ENCODE data around the gene GEMIN5.
A peak's percentile ranks its signal among the peaks of the same experiment; 100 is the strongest.
"Not testable (repeated sequence)": the region's sequence is repeated elsewhere in the genome, so short reads cannot be mapped to it uniquely, and the experiment has no call there.

Gene GEMIN5

DNA sequence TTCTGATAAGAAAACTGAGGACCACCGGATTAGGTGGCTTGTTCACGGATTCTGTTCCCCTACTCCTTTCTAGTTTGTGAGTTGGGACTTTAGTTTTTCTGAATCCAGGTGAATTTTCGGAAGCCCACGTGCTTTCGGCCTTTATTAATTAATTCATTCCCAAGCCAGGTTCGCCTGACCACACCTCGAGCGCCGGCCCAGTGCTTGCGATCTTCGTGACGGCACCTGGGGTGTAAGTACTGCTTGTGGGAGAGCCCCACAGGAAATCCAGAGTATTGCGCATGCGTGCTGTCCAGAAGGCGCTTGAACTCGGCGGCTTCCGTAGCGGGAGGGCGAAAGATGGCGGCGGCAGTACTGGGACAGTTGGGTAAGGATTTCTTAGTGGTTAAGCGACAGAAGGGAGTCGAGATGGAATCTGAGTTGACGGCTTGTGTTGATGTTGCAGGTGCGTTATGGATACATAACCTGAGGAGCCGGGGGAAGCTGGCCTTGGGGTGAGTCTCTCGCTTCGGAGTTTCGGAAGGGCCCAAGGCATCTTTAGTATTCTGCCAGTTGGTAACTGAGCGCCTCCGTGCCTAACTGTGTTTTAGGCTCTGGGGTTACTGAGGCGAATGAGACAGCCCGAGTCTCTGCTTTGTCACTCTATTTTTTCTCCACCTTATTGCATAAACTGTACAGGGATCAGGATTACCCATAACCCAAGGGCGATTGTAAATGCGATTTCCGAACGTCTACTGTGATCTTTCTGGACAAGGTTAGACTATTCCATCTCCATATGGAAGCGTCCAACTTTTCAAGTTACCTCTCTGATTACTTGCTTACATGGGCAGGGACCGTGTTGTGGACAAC lies 3.0 kb upstream of the GEMIN5 start, which contains the start of gene MRPL22:
Gene MRPL22, plus strand, starts transcription at position 302 of the 849 bp plus-strand sequence. Its CDS starts 38 bp downstream, at position 340.
- peak; percentile 92 for DNase-seq (ENCODE audit: low read depth)

DNA sequence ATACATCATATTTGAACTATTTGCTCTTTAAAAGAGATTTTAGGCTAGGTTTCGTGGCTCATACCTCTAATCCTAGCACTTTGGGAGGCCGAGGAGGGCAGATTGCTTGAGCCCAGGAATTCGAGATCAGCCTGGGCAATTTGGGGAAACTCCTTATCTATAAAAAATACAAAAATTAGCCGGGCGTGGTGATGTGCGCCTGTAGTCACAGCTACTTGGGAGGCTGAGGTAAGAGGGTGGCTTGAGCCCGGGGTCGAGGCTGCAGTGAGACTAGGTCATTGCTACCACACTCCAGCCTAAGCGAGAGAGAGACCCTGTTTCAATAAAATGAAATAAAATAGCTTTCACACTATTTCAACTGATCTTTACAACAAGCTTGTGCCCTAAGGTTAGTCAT lies 2.4 kb upstream of the GEMIN5 start:
- no peak for DNase-seq (ENCODE audit: low read depth)

- DNase-seq (ENCODE audit: low read depth) = not testable (repeated sequence)
Observed at GRCh38 chr5:154939387-154939786, 1.4 kb upstream of the GEMIN5 start.

DNA sequence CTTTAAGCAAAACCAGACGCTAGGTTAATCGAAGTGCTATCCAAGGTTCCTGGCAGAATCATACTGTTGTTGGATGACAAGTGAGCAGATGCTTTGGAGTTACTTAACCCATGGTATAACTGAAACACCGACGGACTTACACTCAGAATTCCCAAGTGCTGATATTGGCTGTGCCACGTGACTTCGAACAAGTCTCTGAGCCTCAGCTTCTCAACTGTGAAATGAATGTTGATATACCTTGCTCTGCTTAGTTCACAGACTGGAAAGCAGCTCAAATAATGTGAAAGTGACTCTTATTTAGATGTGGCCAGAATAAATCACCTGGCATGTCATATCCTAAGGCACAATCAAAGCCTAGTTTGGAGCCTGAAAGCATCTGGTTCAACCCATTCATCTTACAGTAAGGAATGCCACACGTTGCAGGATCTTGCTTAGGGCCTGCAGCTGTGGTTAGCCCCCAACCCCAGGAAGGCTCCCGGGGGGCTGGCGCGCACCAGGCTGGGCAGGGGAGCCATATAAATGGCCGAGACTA lies 759 bp downstream of the GEMIN5 start:
- DNase-seq (ENCODE audit: low read depth) = no peak

- DNase-seq (ENCODE audit: low read depth) = no peak
Observed at GRCh38 chr5:154934881-154935280, 3.1 kb downstream of the GEMIN5 start.

DNA sequence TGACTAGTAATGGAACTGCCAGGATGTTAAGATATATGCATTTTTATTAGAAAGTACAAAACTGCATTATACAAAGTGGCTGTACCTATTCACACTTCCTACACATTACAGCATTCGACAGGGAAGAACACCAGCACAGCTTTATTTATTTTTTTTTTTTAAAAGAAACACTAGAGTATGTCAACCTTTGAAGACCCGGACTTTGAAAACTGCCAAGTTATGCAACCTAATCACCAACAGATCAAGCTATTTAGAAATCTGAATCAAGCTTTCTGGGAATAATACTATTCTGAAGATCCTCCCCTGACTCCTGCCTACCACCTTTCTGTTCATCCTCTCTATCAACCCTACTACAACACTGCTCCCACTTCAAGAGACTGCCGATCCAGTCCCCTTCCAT lies 4.5 kb downstream of the GEMIN5 start:
- no peak for DNase-seq (ENCODE audit: low read depth)

DNA sequence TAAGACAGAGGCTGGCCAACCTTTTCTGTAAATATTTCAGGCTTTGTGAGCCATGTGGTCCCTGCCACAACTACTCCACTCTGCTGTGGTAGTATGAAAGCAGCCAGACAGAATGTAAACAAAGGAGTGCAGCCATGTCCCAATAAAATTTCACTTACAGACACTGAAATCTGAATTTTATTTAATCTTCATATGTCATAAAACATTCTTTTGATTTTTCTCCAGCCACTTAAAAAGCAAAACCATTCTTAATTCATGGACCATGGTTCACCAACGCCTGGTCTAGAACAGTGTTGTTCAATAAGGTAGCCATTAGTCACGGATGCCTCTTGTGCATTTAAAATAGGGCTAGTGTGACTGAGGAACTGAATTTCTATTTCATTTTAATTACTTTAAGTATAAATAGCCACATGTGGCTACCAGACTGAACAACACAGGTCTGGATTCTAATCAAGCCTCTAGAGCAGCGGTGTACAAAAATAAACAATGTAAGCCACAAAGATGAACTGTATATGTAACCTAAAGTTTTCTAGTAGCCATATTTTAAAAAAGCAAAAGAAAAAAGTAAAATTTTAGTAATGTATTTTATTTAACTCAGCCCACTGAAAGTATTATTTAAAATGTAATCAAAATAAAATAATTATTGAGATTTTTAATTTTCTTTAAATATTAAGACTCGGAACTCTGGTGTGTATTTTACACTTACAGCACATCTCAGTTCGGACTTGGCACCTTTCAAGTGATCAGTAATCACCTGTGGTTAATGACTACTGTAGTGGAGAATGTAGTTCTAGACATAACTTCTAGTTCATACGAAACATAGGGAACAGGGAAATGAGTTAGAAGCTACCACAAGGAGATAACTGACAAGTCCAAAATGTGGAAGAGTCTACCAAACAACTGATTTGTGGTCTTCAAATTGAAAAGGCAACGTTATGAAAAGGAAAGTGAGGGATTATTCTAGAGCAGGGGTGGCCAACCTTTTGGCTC lies 14.3 kb downstream of the GEMIN5 start:
- DNase-seq (ENCODE audit: low read depth) = no peak

- no peak for DNase-seq (ENCODE audit: low read depth)
Observed at GRCh38 chr5:154917757-154918156, 20.3 kb downstream of the GEMIN5 start.

DNA sequence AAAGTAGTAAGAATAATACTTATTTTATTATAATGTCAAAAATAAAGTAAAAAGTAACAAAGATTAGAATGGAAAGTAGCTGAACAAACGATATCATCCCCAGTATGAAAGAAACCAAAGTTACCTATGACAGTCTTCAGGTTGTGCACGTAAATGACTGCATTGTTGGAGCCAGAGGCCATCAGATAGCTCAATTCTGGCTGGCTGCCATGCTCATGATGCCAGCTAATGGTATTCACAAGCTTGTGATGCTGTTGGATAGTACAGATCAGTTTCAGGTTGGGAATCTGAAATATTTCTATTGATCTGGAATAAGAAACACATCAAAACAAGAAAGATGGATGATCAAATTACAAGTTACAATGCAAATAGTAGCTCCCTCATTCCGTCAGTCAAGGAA lies 21.1 kb downstream of the GEMIN5 start:
- no peak for DNase-seq (ENCODE audit: low read depth)

DNA sequence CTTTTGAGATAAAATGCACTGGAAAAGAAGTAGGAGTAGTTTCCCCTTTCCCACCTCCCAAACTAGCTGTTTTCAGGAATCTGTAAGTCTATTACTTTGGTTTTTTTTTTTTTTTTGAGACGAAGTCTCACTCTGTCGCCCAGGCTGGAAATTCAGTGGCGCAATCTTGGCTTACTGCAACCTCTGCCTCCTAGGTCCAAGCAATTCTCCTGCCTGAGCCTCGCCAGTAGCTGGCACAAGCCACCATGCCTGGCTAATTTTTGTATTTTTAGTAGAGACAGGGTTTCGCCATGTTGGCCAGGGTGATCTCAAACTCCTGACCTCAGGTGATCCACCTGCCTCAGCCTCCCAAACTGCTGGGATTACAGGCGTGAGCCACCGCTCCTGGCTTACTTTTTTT lies 32.4 kb downstream of the GEMIN5 start:
- not testable (repeated sequence) for DNase-seq (ENCODE audit: low read depth)

DNA sequence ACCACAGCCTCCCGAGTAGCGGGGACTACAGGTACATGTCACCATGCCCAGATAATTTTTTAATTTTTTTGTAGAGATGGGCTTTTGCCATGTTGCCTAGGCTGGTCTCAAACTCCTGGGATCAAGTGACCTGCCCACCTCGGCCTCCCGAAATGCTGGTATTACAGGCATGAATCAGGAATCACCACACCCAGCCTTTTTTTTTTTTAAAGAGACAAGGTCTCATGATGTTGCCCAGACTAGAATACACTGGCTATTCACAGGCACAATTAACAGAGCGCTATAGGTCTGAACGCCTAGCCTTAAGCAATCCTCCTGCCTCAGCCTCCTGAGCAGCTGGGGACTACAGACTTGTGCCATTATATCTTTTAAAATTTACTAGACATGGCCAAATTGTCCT lies 36.1 kb downstream of the GEMIN5 start:
- no peak for DNase-seq (ENCODE audit: low read depth)

- no peak for DNase-seq (ENCODE audit: low read depth)
Observed at GRCh38 chr5:154901276-154901675, 36.7 kb downstream of the GEMIN5 start.

- no peak for DNase-seq (ENCODE audit: low read depth)
Observed at GRCh38 chr5:154900066-154900465, 37.9 kb downstream of the GEMIN5 start.

DNA sequence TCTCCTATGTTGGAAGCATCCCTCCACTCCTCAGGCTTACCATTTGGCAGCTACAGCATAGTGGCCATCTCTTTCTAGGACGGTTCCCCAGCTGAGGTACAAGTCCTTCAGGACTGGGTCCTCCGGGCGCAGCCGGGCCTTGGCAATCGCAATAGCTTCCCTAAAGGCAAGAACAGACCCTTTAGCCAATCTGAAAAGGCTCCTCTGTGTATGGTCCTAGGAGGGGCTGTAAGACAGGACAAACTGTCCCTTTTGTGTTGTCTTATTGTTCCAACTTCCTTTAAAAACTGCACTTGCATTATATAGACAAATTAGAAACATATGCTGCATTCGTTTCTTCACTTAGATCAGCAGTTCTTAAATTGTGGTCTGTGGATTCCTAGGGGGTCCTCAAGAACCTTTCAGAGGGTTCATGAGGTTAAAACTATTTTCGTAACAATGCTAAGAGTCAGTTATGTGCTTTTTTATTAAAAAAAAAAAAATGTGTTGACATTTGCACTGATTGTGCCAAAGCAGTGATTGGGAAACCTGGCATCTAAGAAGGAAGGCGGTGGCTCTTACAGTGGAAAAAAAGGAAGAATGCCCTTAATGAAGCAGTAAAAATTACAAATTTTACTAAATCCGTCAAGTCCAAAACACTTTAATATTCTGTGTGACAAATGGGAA lies 38.7 kb downstream of the GEMIN5 start:
- no peak for DNase-seq (ENCODE audit: low read depth)

DNA sequence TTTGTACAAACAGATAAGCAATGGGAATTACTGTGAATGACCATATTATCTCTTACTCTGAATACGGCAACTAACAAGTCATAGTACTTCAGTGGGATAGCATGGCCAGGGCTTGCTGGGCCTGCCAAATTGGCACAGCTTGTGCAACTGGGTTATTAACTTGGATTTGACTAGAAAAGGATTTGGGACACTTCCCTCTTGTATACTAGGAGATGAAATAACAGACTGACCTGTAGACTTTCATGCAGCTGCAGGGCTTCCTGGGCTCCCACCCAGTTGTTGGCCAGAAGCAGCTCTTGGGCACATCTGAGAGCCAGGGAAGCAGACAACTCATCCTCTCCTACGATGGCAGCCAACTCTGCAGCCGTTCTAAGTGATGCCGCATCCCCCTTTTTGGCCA lies 39.8 kb downstream of the GEMIN5 start:
- no peak for DNase-seq (ENCODE audit: low read depth)

GRCh38 chr5:154896562-154897165 lies 41.3 kb downstream of the GEMIN5 start:
- DNase-seq (ENCODE audit: low read depth) = no peak

DNA sequence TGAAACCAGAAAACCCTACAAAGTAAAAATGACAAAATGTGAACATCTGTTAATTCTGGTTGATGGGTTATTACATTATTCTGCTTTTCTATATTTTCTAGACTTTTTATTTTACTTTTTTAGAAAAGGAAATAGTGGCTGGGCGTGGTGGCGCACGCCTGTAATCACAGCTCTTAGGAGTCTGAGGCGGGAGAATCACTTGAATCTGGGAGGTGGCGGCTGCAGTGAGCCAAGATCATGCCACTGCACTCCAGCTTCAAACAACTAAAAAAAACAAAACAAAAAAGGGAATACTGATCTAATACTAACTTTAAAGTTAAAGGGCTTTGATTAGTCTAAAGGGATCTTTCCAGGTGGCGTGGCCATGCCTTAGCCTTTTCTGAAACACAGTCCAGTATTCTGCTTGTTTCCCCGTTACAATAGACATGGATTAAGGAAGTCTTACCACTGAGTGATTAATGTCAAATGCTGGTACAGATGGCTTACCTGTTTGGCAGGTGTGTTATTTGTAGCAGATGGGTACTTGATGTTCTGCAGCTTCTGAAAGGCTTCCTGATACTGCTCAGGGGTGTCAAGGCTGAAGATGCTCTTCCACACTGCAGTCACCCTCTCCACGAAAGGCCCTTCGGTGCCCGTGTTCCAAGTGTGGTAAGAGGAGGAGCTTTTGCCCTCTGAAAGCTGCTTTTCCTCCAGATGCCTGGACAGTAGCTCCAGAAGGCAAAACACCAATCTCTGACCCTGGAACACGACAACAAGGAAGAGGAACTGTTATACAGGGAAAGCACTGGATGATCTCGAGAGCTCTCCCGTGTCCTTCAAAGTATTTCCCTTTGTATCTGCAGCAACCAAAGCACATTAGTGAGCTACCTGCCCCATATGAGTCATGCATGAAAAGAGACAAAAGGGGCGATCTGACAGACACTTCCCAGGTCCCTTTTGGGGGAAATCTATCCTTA lies 42.1 kb downstream of the GEMIN5 start:
- DNase-seq (ENCODE audit: low read depth) = no peak

DNA sequence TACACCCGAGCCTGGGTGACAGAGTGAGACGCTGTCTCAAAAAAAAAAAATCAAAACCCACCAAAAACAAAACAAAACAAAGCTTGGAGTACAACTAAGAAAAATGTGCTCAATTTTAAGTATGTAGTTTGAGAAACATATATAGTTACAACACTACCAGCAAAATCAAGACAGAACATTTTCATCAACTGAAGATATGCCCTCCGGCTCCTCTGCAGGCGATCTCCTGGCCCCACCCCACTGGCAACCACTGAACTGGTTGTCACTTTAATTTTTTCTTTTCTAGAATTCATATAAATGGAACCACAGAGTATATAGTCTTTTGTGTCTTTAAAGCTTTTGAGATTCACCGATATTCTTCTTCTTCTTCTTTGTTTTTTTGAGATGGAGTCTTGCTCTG lies 44.6 kb downstream of the GEMIN5 start:
- DNase-seq (ENCODE audit: low read depth) = no peak

GRCh38 chr5:154892369-154892771 lies 45.6 kb downstream of the GEMIN5 start:
- no peak for DNase-seq (ENCODE audit: low read depth)

GRCh38 chr5:154885439-154885838 lies 52.6 kb downstream of the GEMIN5 start:
- DNase-seq (ENCODE audit: low read depth) = no peak

Measured in activated T-cell treated with anti-CD3 and anti-CD28 coated beads for 1 hour (primary cell).